Nephron (organoid): ENCODE measurements around the gene RAB18.
"Not testable (repeated sequence)": the region's sequence is repeated elsewhere in the genome, so short reads cannot be mapped to it uniquely, and the experiment has no call there.

Source experiments
- H3K27ac Mint-ChIP-seq, 3 experiments: 2 replicates each; pipeline ENCODE4 v1.8.0; 2020; ENCODE audit warnings: mixed read lengths in 3 of 3, mild to moderate bottlenecking in 2 of 3, moderate library complexity in 1 of 3
- H3K27me3 Mint-ChIP-seq: 2 replicates; pipeline ENCODE4 v1.8.0; 2021; ENCODE audit warnings: low read depth, mild to moderate bottlenecking, moderate library complexity, mixed read lengths
- H3K36me3 Mint-ChIP-seq: 2 replicates; pipeline ENCODE4 v1.8.0; 2020; ENCODE audit warnings: low read depth, mixed read lengths
- H3K4me1 Mint-ChIP-seq: 2 replicates; pipeline ENCODE4 v1.8.0; 2020; ENCODE audit warnings: mixed read lengths
- H3K4me3 Mint-ChIP-seq, 3 experiments: 2 replicates each; pipeline ENCODE4 v1.8.0; 2020; ENCODE audit warnings: mild to moderate bottlenecking in 3 of 3, mixed read lengths in 3 of 3, moderate library complexity in 2 of 3
- H3K9me3 Mint-ChIP-seq: 2 replicates; pipeline ENCODE4 v1.8.0; 2020; ENCODE audit warnings: mixed read lengths
- TF ChIP-seq, protein P1 (sequence below), 3 experiments: fragments of 200-600 bp; sonication (generic); IDR thresholded peaks; one replicate each; pipeline ENCODE4 v1.5.0; 2021; ENCODE audit warnings: antibody characterized with exemption in 3 of 3; ENCODE audit not compliant: unreplicated experiment in 3 of 3

The RAB18 gene

DNA sequence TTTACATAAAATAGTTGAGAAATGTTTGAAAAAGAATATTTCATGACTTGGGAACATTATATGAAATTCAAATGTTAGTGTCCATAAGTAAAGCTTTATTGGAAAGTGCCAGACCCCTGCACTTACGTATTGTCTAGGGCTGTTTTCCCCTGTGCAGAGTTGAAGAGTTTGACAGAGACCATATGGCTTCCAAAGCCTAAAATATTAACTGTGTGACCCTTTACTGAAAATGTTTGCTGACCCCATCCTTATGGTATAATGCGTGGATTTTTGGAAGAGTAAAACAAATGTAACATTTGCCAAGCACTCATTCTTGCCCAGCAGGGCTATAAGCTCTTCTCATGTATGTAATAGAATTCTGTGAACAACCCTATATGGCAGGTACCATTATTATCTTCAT lies 40.1 kb upstream of the RAB18 start:
- H3K4me1 Mint-ChIP-seq, result no peaks in the 10 kb centered on the region

DNA sequence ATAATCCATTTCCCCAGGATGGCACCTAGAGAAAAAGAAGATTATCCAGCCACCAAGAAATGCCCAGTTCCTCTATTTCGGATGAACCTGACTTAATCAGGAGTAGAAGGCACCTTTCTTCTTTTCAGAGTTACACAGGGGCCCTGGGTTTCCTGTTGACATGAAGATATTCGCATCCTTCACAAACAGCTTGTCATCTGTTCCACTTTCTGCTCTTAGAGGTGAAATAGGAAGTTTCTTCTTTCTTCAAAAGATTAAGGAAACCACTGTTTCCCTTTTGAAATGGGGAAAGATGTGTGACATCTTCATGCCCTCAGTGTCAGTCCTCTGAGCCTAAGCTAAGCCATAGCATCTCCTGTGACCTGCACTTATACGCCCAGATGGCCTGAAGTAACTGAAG lies 39.1 kb upstream of the RAB18 start:
- no peaks in the 10 kb centered on the region for H3K36me3 Mint-ChIP-seq

More for the DNA sequence above, 40.1 kb upstream of the RAB18 start:
- TF ChIP-seq, protein P1, sequence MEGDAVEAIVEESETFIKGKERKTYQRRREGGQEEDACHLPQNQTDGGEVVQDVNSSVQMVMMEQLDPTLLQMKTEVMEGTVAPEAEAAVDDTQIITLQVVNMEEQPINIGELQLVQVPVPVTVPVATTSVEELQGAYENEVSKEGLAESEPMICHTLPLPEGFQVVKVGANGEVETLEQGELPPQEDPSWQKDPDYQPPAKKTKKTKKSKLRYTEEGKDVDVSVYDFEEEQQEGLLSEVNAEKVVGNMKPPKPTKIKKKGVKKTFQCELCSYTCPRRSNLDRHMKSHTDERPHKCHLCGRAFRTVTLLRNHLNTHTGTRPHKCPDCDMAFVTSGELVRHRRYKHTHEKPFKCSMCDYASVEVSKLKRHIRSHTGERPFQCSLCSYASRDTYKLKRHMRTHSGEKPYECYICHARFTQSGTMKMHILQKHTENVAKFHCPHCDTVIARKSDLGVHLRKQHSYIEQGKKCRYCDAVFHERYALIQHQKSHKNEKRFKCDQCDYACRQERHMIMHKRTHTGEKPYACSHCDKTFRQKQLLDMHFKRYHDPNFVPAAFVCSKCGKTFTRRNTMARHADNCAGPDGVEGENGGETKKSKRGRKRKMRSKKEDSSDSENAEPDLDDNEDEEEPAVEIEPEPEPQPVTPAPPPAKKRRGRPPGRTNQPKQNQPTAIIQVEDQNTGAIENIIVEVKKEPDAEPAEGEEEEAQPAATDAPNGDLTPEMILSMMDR (IDR thresholded peaks at IDR 0.05; ENCODE audit: unreplicated experiment in 3 of 3), result no peak
- H3K27ac Mint-ChIP-seq, result no peak overlapping the region
- peaks cover 3% of the 10 kb centered on the region for H3K9me3 Mint-ChIP-seq
- H3K4me3 Mint-ChIP-seq, result no peak overlapping the region
- H3K36me3 Mint-ChIP-seq, result no peaks in the 10 kb centered on the region
- peaks cover 3% of the 10 kb centered on the region for H3K27me3 Mint-ChIP-seq

DNA sequence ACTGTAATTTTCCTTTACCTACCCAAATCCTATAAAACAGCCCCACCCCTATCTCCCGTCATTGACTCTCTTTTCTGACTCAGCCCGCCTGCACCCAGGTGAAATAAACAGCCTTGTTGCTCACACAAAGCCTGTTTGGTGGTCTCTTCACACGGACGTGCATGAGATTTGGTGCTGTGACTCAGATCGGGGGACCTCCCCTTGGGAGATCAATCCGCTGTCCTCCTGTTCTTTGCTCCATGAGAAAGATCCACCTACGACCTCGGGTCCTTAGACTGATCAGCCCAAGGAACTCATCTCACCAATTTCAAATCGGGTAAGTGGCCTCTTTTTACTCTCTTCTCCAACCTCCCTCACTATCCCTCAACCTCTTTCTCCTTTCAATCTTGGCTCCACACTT lies 38.5 kb upstream of the RAB18 start:
- not testable (repeated sequence) for H3K4me3 Mint-ChIP-seq, H3K27me3 Mint-ChIP-seq, H3K9me3 Mint-ChIP-seq, H3K27ac Mint-ChIP-seq, H3K4me1 Mint-ChIP-seq, H3K36me3 Mint-ChIP-seq

More for the DNA sequence above, 39.1 kb upstream of the RAB18 start:
- Mint-ChIP-seq H3K27me3 (peaks cover 3% of the 10 kb centered on the region), H3K9me3 (peaks cover 3% of the 10 kb centered on the region), H3K27ac (no peak overlapping the region), H3K4me3 (no peak overlapping the region), H3K4me1 (no peaks in the 10 kb centered on the region)
- TF ChIP-seq, protein P1 (IDR thresholded peaks at IDR 0.05; ENCODE audit: unreplicated experiment in 3 of 3), result no peak

DNA sequence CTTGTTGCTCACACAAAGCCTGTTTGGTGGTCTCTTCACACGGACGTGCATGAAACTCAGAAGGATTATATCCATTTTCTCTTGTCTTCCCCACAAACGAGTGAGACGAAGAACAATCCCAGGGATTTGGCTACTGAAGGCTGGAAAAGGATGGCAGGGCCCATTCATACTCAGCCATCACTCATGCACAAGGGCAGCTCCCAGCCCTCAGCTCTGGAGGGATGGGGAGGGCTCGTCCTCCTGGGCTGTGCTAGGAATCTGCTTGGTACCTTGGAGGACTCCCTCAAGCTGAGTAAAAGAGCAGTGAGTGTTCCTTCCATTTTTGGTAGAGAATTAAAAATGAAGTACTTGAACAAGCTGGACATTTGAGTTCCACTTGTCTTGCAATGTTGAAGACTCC lies 33.2 kb upstream of the RAB18 start:
- Mint-ChIP-seq H3K27ac (no peak overlapping the region), H3K36me3 (no peaks in the 10 kb centered on the region), H3K4me1 (no peaks in the 10 kb centered on the region), H3K27me3 (peaks cover 7% of the 10 kb centered on the region), H3K9me3 (peaks cover 3% of the 10 kb centered on the region), H3K4me3 (no peak overlapping the region)
- TF ChIP-seq, protein P1 (IDR thresholded peaks at IDR 0.05; ENCODE audit: unreplicated experiment in 3 of 3), result no peak

DNA sequence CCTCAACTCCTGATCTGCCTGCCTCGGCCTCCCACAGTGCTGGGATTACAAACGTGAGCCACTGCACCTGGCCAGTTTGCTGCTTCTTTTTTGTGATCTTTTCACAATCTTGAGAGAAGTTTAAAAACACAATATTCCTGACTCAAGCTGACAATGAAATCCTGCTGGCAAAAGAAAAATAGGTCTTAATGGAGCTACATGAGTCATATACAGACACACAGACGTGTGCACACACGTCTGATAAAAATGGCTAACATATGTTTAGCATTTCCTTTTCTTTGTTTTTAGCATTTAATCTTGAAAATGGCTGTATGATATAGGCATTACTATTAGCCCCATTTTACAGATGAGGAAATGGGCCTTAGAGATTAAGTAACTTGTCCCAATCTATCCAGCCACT lies 29.4 kb upstream of the RAB18 start:
- TF ChIP-seq, protein P1 (IDR thresholded peaks at IDR 0.05; ENCODE audit: unreplicated experiment in 3 of 3), result no peak
- Mint-ChIP-seq H3K27me3 (peaks cover 4% of the 10 kb centered on the region), H3K4me1 (no peaks in the 10 kb centered on the region), H3K4me3 (no peak overlapping the region), H3K9me3 (no peaks in the 10 kb centered on the region), H3K27ac (no peak overlapping the region), H3K36me3 (no peaks in the 10 kb centered on the region)

DNA sequence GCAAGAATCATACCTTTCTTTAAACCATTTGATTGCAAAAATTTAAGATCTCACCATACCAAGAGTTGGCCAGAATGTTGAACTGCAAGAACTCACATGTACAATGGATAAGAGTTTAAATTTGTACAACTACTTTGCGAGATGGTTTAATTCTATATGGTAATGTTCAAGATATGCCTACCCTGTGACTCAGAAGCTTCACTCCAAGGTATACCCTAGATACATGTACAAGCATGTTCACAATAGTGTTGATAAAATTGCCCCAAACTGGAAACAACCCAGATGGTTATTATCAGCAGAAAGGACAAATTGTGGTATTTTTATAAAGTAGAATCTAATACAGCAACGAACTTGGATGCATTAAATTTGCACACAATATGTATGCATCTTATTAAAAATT lies 25.1 kb upstream of the RAB18 start:
- TF ChIP-seq, protein P1 (IDR thresholded peaks at IDR 0.05; ENCODE audit: unreplicated experiment in 3 of 3), result no peak
- Mint-ChIP-seq H3K27ac (no peak overlapping the region), H3K4me3 (no peak overlapping the region), H3K27me3 (peaks cover 4% of the 10 kb centered on the region), H3K4me1 (no peaks in the 10 kb centered on the region), H3K9me3 (no peaks in the 10 kb centered on the region), H3K36me3 (no peaks in the 10 kb centered on the region)
